ENCODE measurements around the gene HARS1. TPM values are rescaled to one million over a fixed set of nuclear protein-coding genes. Genes with fewer than 3 reads are reported as not detected.
A peak's percentile ranks its signal among the peaks of the same experiment; 100 is the strongest.
"Not testable (repeated sequence)": the region's sequence is repeated elsewhere in the genome, so short reads cannot be mapped to it uniquely, and the experiment has no call there.

Gene HARS1
- total RNA-seq, 1 experiment from 2014 or later, result 76.4 TPM

DNA sequence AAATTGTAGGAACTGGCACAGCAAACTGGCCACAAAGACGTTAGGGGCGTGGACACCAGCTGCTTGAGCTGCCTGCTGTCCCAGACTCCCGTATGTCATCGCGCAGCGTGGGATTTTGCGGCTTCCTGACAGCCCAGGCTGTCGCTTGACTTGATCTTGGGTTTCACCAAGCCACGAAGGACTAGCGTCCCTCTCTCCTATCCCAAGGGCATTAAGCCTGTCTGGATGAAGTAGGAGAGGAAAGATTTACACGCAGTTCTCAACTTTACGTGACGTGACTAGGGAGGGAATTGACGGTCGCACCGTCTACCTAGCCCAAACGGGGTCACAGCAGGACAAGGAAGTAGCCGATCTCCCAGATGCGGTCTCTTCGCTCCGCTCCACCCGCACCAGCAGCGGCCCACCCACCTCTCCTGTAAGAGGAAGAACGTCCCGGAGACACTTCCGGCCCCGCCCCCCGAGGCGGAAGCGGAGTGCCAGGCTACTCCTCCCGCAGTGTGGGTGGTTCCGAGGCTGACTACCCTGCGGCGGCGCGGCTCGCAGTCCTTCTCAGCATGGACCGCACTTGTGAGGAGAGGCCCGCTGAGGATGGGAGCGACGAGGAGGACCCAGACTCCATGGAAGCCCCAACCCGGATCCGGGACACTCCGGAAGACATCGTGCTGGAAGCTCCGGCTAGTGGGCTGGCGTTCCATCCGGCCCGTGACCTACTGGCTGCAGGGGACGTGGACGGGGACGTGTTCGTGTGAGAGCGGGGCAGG lies 26.6 kb downstream of the HARS1 start, which contains the start of gene WDR55:
Gene WDR55, plus strand, starts transcription at position 546 of the 761 bp plus-strand sequence. Its CDS starts 9 bp downstream, at position 555.
- BruUV-seq (replicated peaks), result TSS peak; percentile 99
- Histone ChIP-seq H3K9me3 (ENCODE audit: control insufficient read depth, insufficient read depth, low read depth, low read length) (no peaks in the 10 kb centered on the region), H3K27me3 (ENCODE audit: control insufficient read depth, insufficient read depth, low read length) (no peaks in the 10 kb centered on the region), H3K36me3 (ENCODE audit: control insufficient read depth, insufficient read depth, low read length) (peaks cover 13% of the 10 kb centered on the region), H3K4me1 (ENCODE audit: control insufficient read depth, insufficient read depth, low read length) (peaks cover 3% of the 10 kb centered on the region; the same call in 1 of the 2 replicates), H3K27ac (ENCODE audit: low read length) (peak within 1 kb of the TSS; percentile 97), H3K4me3 (ENCODE audit: low read depth in 2 of 2, low read length in 2 of 2) (peak within 1 kb of the TSS; percentile 94 to 96)
- DNase-seq (ENCODE audit: low read depth, low spot score), result peak; percentile 69
- CTCF ChIA-PET, result interaction anchor here (0.6 kb wide), 1 partner anchor 54 kb away, joined by 6 read pairs; no protein-coding TSS in a partner anchor
- intact Hi-C loops (cut with micrococcal nuclease; ENCODE audit: unreplicated experiment), result no loop called here
- ATAC-seq, result peak; percentile 99
- POLR2A ChIA-PET, result interaction anchor here (0.6 to 0.7 kb wide), 2 partner anchors 97 to 99 kb away, joined by 8 to 9 read pairs; no protein-coding TSS in a partner anchor
- in situ Hi-C loops (cut with HindIII; ENCODE audit: low pct_unique_long_range_greater_than_20kb, low sequenced_read_pairs), result no loop called here
- peak; percentile 86; the same call in 1 of the 2 replicates for TF ChIP-seq SIN3A (IDR thresholded peaks at IDR 0.05; ENCODE audit: borderline replicate concordance, insufficient read depth, low read depth, low read length)
- TF ChIP-seq POLR2AphosphoS5 (IDR thresholded peaks at IDR 0.05; ENCODE audit: low read depth, low read length), result peak; percentile 93
- TF ChIP-seq, protein P1, sequence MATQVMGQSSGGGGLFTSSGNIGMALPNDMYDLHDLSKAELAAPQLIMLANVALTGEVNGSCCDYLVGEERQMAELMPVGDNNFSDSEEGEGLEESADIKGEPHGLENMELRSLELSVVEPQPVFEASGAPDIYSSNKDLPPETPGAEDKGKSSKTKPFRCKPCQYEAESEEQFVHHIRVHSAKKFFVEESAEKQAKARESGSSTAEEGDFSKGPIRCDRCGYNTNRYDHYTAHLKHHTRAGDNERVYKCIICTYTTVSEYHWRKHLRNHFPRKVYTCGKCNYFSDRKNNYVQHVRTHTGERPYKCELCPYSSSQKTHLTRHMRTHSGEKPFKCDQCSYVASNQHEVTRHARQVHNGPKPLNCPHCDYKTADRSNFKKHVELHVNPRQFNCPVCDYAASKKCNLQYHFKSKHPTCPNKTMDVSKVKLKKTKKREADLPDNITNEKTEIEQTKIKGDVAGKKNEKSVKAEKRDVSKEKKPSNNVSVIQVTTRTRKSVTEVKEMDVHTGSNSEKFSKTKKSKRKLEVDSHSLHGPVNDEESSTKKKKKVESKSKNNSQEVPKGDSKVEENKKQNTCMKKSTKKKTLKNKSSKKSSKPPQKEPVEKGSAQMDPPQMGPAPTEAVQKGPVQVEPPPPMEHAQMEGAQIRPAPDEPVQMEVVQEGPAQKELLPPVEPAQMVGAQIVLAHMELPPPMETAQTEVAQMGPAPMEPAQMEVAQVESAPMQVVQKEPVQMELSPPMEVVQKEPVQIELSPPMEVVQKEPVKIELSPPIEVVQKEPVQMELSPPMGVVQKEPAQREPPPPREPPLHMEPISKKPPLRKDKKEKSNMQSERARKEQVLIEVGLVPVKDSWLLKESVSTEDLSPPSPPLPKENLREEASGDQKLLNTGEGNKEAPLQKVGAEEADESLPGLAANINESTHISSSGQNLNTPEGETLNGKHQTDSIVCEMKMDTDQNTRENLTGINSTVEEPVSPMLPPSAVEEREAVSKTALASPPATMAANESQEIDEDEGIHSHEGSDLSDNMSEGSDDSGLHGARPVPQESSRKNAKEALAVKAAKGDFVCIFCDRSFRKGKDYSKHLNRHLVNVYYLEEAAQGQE (IDR thresholded peaks at IDR 0.05; ENCODE audit: insufficient read depth in 1 of 2, low read depth in 2 of 2, low read length in 1 of 2), result 0 out of 4 replicates have a peak, but pooled peaks of 1 of the 2 experiments have one; percentile 41
- TF ChIP-seq TCF7L2 (IDR thresholded peaks at IDR 0.05; ENCODE audit: low read depth, low read length), result peak; percentile 56
- TF ChIP-seq, protein P2, sequence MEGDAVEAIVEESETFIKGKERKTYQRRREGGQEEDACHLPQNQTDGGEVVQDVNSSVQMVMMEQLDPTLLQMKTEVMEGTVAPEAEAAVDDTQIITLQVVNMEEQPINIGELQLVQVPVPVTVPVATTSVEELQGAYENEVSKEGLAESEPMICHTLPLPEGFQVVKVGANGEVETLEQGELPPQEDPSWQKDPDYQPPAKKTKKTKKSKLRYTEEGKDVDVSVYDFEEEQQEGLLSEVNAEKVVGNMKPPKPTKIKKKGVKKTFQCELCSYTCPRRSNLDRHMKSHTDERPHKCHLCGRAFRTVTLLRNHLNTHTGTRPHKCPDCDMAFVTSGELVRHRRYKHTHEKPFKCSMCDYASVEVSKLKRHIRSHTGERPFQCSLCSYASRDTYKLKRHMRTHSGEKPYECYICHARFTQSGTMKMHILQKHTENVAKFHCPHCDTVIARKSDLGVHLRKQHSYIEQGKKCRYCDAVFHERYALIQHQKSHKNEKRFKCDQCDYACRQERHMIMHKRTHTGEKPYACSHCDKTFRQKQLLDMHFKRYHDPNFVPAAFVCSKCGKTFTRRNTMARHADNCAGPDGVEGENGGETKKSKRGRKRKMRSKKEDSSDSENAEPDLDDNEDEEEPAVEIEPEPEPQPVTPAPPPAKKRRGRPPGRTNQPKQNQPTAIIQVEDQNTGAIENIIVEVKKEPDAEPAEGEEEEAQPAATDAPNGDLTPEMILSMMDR (IDR thresholded peaks at IDR 0.05), result no peak

- Histone ChIP-seq H3K4me1 (ENCODE audit: control insufficient read depth, insufficient read depth, low read length) (peaks cover 3% of the 10 kb centered on the region; the same call in 1 of the 2 replicates), H3K27ac (ENCODE audit: low read length) (peak overlapping the region; percentile 97), H3K36me3 (ENCODE audit: control insufficient read depth, insufficient read depth, low read length) (peaks cover 17% of the 10 kb centered on the region), H3K27me3 (ENCODE audit: control insufficient read depth, insufficient read depth, low read length) (no peaks in the 10 kb centered on the region), H3K9me3 (ENCODE audit: control insufficient read depth, insufficient read depth, low read depth, low read length) (no peaks in the 10 kb centered on the region), H3K4me3 (ENCODE audit: low read depth in 2 of 2, low read length in 2 of 2) (peak overlapping the region; percentile 94 to 96)
- ATAC-seq, result peak; percentile 15
- TF ChIP-seq SIN3A (IDR thresholded peaks at IDR 0.05; ENCODE audit: borderline replicate concordance, insufficient read depth, low read depth, low read length), result no peak
- TF ChIP-seq, protein P2 (IDR thresholded peaks at IDR 0.05), result no peak
- DNase-seq (ENCODE audit: low read depth, low spot score), result no peak
- intact Hi-C loops (cut with micrococcal nuclease; ENCODE audit: unreplicated experiment), result no loop called here
- no TSS peak for BruUV-seq (replicated peaks)
- in situ Hi-C loops (cut with HindIII; ENCODE audit: low pct_unique_long_range_greater_than_20kb, low sequenced_read_pairs), result no loop called here
- ChIA-PET CTCF (interaction anchor here (0.6 kb wide), 1 partner anchor 55 kb away, joined by 6 read pairs; no protein-coding TSS in a partner anchor), POLR2A (interaction anchor here (0.6 to 0.7 kb wide), 4 partner anchors 17 to 99 kb away, joined by 4 to 9 read pairs (median 7); no protein-coding TSS in a partner anchor)
Observed at GRCh38 chr5:140664030-140664358, 27.2 kb downstream of the HARS1 start.

DNA sequence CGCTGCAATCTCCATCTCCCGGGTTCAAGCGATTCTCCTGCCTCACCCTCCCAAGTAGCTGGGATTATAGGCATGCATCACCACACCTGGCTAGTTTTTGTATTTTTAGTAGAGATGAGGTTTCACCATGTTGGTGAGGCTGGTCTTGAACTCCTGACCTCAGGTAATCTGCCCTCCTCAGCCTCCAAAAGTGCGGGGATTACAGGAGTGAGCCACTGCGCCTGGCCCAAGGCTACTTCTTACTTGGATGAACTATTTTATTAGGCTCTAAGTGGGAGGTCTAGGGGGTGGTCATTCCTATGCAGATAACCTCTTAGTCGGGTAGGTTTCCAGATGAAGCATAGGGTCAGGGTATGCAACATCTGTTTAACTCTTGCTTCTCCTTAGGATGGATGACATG lies 30.8 kb downstream of the HARS1 start:
- H3K4me1 ChIP-seq (ENCODE audit: control insufficient read depth, insufficient read depth, low read length); BruUV-seq (replicated peaks); H3K27me3 ChIP-seq (ENCODE audit: control insufficient read depth, insufficient read depth, low read length); ATAC-seq; DNase-seq (ENCODE audit: low read depth, low spot score); H3K9me3 ChIP-seq (ENCODE audit: control insufficient read depth, insufficient read depth, low read depth, low read length); H3K27ac ChIP-seq (ENCODE audit: low read length); CTCF ChIA-PET; H3K4me3 ChIP-seq (ENCODE audit: low read depth in 2 of 2, low read length in 2 of 2); intact Hi-C loops (cut with micrococcal nuclease; ENCODE audit: unreplicated experiment); POLR2A ChIA-PET; in situ Hi-C loops (cut with HindIII; ENCODE audit: low pct_unique_long_range_greater_than_20kb, low sequenced_read_pairs): not testable (repeated sequence)
- H3K36me3 ChIP-seq (ENCODE audit: control insufficient read depth, insufficient read depth, low read length), result peaks cover 27% of the 10 kb centered on the region
